GM23338 (cell line): ENCODE results near the gene RABGAP1L. TPM values are rescaled to one million over a fixed set of nuclear protein-coding genes. Genes with fewer than 3 reads are reported as not detected.

Experiments
- ATAC-seq: fragments of 200-7000 bp; cut with Tn5 transposase; 3 replicates; pipeline ENCODE4 v1.9.1; 2020
- DNase-seq: peaks from one replicate; pipeline ENCODE4 v3.0.0-alpha.2; 2015; ENCODE audit warnings: low spot score
- H2AFZ ChIP-seq: fragments of 200-600 bp; sonication (generic); 2 replicates; pipeline ENCODE4 v1.8.0; 2016; ENCODE audit warnings: antibody characterized with exemption, mild to moderate bottlenecking, moderate library complexity
- H3F3A ChIP-seq: fragments of 200-600 bp; sonication (generic); replicated peaks from 2 replicates; pipeline ENCODE4 v1.8.0; 2017; ENCODE audit warnings: antibody characterized with exemption, mixed run types, low read depth
- H3K27ac ChIP-seq: fragments of 200-600 bp; sonication (generic); 2 replicates; pipeline ENCODE4 v1.6.1; 2016; ENCODE audit warnings: low read depth
- H3K27me3 ChIP-seq: fragments of 200-600 bp; sonication (generic); 2 replicates; pipeline ENCODE4 v1.8.0; 2016; ENCODE audit warnings: mild to moderate bottlenecking, mixed run types, moderate library complexity; ENCODE audit not compliant: insufficient read depth
- H3K36me3 ChIP-seq: fragments of 200-600 bp; sonication (generic); 2 replicates; pipeline ENCODE4 v1.8.0; 2016; ENCODE audit warnings: mild to moderate bottlenecking; ENCODE audit not compliant: insufficient read depth
- H3K4me1 ChIP-seq: fragments of 200-600 bp; sonication (generic); 2 replicates; pipeline ENCODE4 v1.8.0; 2016; ENCODE audit warnings: mild to moderate bottlenecking, moderate library complexity; ENCODE audit not compliant: insufficient read depth
- H3K4me2 ChIP-seq: fragments of 200-600 bp; sonication (generic); 2 replicates; pipeline ENCODE4 v1.7.1; 2017; ENCODE audit warnings: mixed run types
- H3K4me3 ChIP-seq: fragments of 200-600 bp; sonication (generic); 2 replicates; pipeline ENCODE4 v1.6.1; 2016; ENCODE audit warnings: mixed run types
- H3K79me2 ChIP-seq: fragments of 200-600 bp; sonication (generic); replicated peaks from 2 replicates; pipeline ENCODE4 v1.8.0; 2017; ENCODE audit warnings: mild to moderate bottlenecking; ENCODE audit not compliant: insufficient read depth
- H3K9me2 ChIP-seq: fragments of 200-600 bp; sonication (generic); 2 replicates; pipeline ENCODE4 v1.8.0; 2017; ENCODE audit not compliant: insufficient read depth
- H4K20me1 ChIP-seq: fragments of 200-600 bp; sonication (generic); replicated peaks from 2 replicates; pipeline ENCODE4 v1.8.0; 2017; ENCODE audit warnings: mild to moderate bottlenecking; ENCODE audit not compliant: insufficient read depth
- H3K27ac Mint-ChIP-seq: 2 replicates; pipeline ENCODE4 v1.8.0; 2020; ENCODE audit warnings: inconsistent platforms, mild to moderate bottlenecking, moderate library complexity, mixed read lengths
- H3K27me3 Mint-ChIP-seq: 3 replicates; pipeline ENCODE4 v1.8.0; 2022; ENCODE audit warnings: low read depth, mild to moderate bottlenecking, moderate library complexity, mixed read lengths, inconsistent platforms; ENCODE audit not compliant: insufficient read depth, poor library complexity
- H3K36me3 Mint-ChIP-seq: 3 replicates; pipeline ENCODE4 v1.8.0; 2021; ENCODE audit warnings: low read depth, mild to moderate bottlenecking, inconsistent platforms, moderate library complexity, mixed read lengths
- H3K4me1 Mint-ChIP-seq: 3 replicates; pipeline ENCODE4 v1.8.0; 2020; ENCODE audit warnings: mild to moderate bottlenecking, inconsistent platforms, mixed read lengths
- H3K4me3 Mint-ChIP-seq: 3 replicates; pipeline ENCODE4 v1.8.0; 2021; ENCODE audit warnings: moderate library complexity, mild to moderate bottlenecking, inconsistent platforms, mixed read lengths
- H3K9me3 Mint-ChIP-seq: 3 replicates; pipeline ENCODE4 v1.8.0; 2020; ENCODE audit warnings: moderate library complexity, mild to moderate bottlenecking, inconsistent platforms, mixed read lengths
- CREB1 ChIP-seq: fragments of 250-450 bp; sonication (Bioruptor Pico); IDR thresholded peaks from 2 replicates; pipeline ENCODE4 v1.5.0; 2020; ENCODE audit warnings: low read depth, mild to moderate bottlenecking, moderate library complexity
- CTCF ChIP-seq, 2 experiments: fragments of 200-600 bp in 1 of 2; sonication (generic) in 1 of 2; conservative IDR thresholded peaks; 2 replicates each; pipeline versions ENCODE4 v1.5.1 to v1.6.1; 2016 to 2017; ENCODE audit warnings: antibody characterized with exemption in 2 of 2, low read depth in 2 of 2, mild to moderate bottlenecking in 2 of 2, moderate library complexity in 1 of 2
- ETS1 ChIP-seq: IDR thresholded peaks from 2 replicates; pipeline ENCODE4 v1.6.1; 2016; ENCODE audit warnings: antibody characterized with exemption
- EZH2 ChIP-seq: fragments of 200-600 bp; sonication (generic); IDR thresholded peaks from one replicate; pipeline ENCODE4 v1.8.0; 2017; ENCODE audit warnings: antibody characterized with exemption, mild to moderate bottlenecking, low read depth; ENCODE audit not compliant: unreplicated experiment
- JUNB ChIP-seq: IDR thresholded peaks from one replicate; pipeline ENCODE4 v1.6.1; 2016; ENCODE audit warnings: antibody characterized with exemption; ENCODE audit not compliant: unreplicated experiment
- POLR2AphosphoS5 ChIP-seq: IDR thresholded peaks from 2 replicates; pipeline ENCODE4 v1.6.1; 2016; ENCODE audit warnings: antibody characterized with exemption, low read depth
- REST ChIP-seq: IDR thresholded peaks from one replicate; pipeline ENCODE4 v1.6.1; 2018; ENCODE audit warnings: antibody characterized with exemption; ENCODE audit not compliant: unreplicated experiment
- STAT1 ChIP-seq: IDR thresholded peaks from one replicate; pipeline ENCODE4 v1.6.1; 2016; ENCODE audit warnings: antibody characterized with exemption; ENCODE audit not compliant: unreplicated experiment
- ZNF331 ChIP-seq: fragments of 250-450 bp; sonication (Bioruptor Pico); IDR thresholded peaks from 2 replicates; pipeline ENCODE4 v1.5.0; 2020; ENCODE audit warnings: low read depth, mild to moderate bottlenecking, moderate library complexity
- ZNF462 ChIP-seq: fragments of 250-450 bp; sonication (Bioruptor Pico); IDR thresholded peaks from 2 replicates; pipeline ENCODE4 v1.5.0; 2020; ENCODE audit warnings: mild to moderate bottlenecking, moderate library complexity
- polyA plus RNA-seq: library from polyadenylated mRNA; unstranded; fragments of >200 nt; fragmentation: Nextera tagmentation; extraction: Ambion mirVana; gene quantifications from 2 replicates; pipeline ENCODE4 v1.2.1, GENCODE V29; 2016
- total RNA-seq: library from RNA; depleted of rRNA; stranded (reverse); fragments of >200 nt; shearing (Covaris generic); gene quantifications from 2 replicates; pipeline ENCODE4 v1.2.3, GENCODE V29; 2014

RABGAP1L gene
- total and polyA plus RNA-seq, 2 experiments from 2014 or later: 83.2 to 136 TPM

- TF ChIP-seq JUNB (no peak), POLR2AphosphoS5 (no peak), ZNF331 (CRISPR knock-in tag) (no peak)
- Mint-ChIP-seq H3K4me3 (no peak overlapping the region), H3K27me3 (no peaks in the 10 kb centered on the region), H3K4me1 (peaks cover 14% of the 10 kb centered on the region; the same call in 2 of the 3 replicates), H3K9me3 (no peaks in the 10 kb centered on the region), H3K36me3 (no peaks in the 10 kb centered on the region), H3K27ac (no peak overlapping the region)
- Histone ChIP-seq H3K9me2 (no peaks in the 10 kb centered on the region), H3K36me3 (no peaks in the 10 kb centered on the region), H3K4me3 (no peak overlapping the region), H3K4me2 (no peak overlapping the region), H3K79me2 (no peaks in the 10 kb centered on the region), H3K27me3 (no peaks in the 10 kb centered on the region), H2AFZ (no peak overlapping the region), H3F3A (no peaks in the 10 kb centered on the region), H3K27ac (no peak overlapping the region), H4K20me1 (no peaks in the 10 kb centered on the region), H3K4me1 (peaks cover 12% of the 10 kb centered on the region)
- DNase-seq (no peak), ATAC-seq (no peak)
Observed at GRCh38 chr1:174689524-174689923, 530.2 kb downstream of the RABGAP1L start.

GRCh38 chr1:174690266-174690665 lies 530.9 kb downstream of the RABGAP1L start:
- Mint-ChIP-seq H3K27ac (no peak overlapping the region), H3K27me3 (no peaks in the 10 kb centered on the region), H3K4me1 (peaks cover 14% of the 10 kb centered on the region; the same call in 2 of the 3 replicates), H3K36me3 (no peaks in the 10 kb centered on the region; the same call in 2 of the 3 replicates), H3K9me3 (no peaks in the 10 kb centered on the region), H3K4me3 (no peak overlapping the region)
- H3F3A ChIP-seq: no peaks in the 10 kb centered on the region
- H2AFZ ChIP-seq: no peak overlapping the region
- peaks cover 12% of the 10 kb centered on the region for H3K4me1 ChIP-seq
- DNase-seq (no peak), ATAC-seq (no peak)
- no peak overlapping the region for H3K27ac ChIP-seq
- no peak overlapping the region for H3K4me3 ChIP-seq
- no peaks in the 10 kb centered on the region for H3K27me3 ChIP-seq
- no peaks in the 10 kb centered on the region for H3K9me2 ChIP-seq
- no peak overlapping the region for H3K4me2 ChIP-seq
- H3K36me3 ChIP-seq: no peaks in the 10 kb centered on the region
- H4K20me1 ChIP-seq: no peaks in the 10 kb centered on the region
- H3K79me2 ChIP-seq: no peaks in the 10 kb centered on the region
- no peak for TF ChIP-seq CTCF (conservative IDR thresholded peaks at IDR 0.05; ENCODE audit: low read depth in 2 of 2)
- TF ChIP-seq JUNB: no peak
- no peak for TF ChIP-seq STAT1
- no peak for TF ChIP-seq CREB1 (CRISPR knock-in tag)
- TF ChIP-seq REST: no peak
- TF ChIP-seq EZH2: no peak
- TF ChIP-seq ZNF462 (CRISPR knock-in tag): no peak
- TF ChIP-seq ETS1: no peak
